ENCODE results near the gene FBXW10B. TPM values are rescaled to one million over a fixed set of nuclear protein-coding genes. Genes with fewer than 3 reads are reported as not detected.
"Not testable (repeated sequence)": the region's sequence is repeated elsewhere in the genome, so short reads cannot be mapped to it uniquely, and the experiment has no call there.

FBXW10B gene
- total RNA-seq, 1 experiment from 2014 or later = 1.7 TPM

- DNase-seq (ENCODE audit: low read depth in 1 of 2, low spot score in 2 of 2) = no peak
- Histone ChIP-seq H3K27me3 (replicated peaks) (no peaks in the 10 kb centered on the region), H3K36me3 (peaks cover 15% of the 10 kb centered on the region), H3K4me3 (peak overlapping the region; percentile 49), H3K4me1 (replicated peaks) (peaks cover 55% of the 10 kb centered on the region), H3K27ac (peak overlapping the region; percentile 51), H3K9me3 (replicated peaks) (no peaks in the 10 kb centered on the region)
Measured at GRCh38 chr17:15650741-15651582, 31.5 kb upstream of the FBXW10B start.

GRCh38 chr17:15649861-15650421 lies 30.4 kb upstream of the FBXW10B start:
- Histone ChIP-seq H3K4me1 (replicated peaks) (peaks cover 49% of the 10 kb centered on the region), H3K36me3 (peaks cover 15% of the 10 kb centered on the region), H3K9me3 (replicated peaks) (no peaks in the 10 kb centered on the region), H3K27me3 (replicated peaks) (no peaks in the 10 kb centered on the region), H3K4me3 (peak overlapping the region; percentile 49), H3K27ac (peak overlapping the region; percentile 45)
- peak; percentile 32 to 48 for DNase-seq (ENCODE audit: low read depth in 1 of 2, low spot score in 2 of 2)

- Histone ChIP-seq H3K4me3 (peak overlapping the region; percentile 7; the same call in 1 of the 2 replicates), H3K9me3 (replicated peaks) (no peaks in the 10 kb centered on the region), H3K27me3 (replicated peaks) (no peaks in the 10 kb centered on the region), H3K4me1 (replicated peaks) (peaks cover 34% of the 10 kb centered on the region), H3K27ac (no peak overlapping the region), H3K36me3 (peaks cover 15% of the 10 kb centered on the region)
- DNase-seq (ENCODE audit: low read depth in 1 of 2, low spot score in 2 of 2) = no peak
Measured at GRCh38 chr17:15648386-15648785, 28.9 kb upstream of the FBXW10B start.

- Histone ChIP-seq H3K27ac (peak overlapping the region; percentile 52), H3K4me1 (replicated peaks) (peaks cover 30% of the 10 kb centered on the region), H3K36me3 (peaks cover 22% of the 10 kb centered on the region)
- not testable (repeated sequence) for H3K9me3 ChIP-seq (replicated peaks); H3K4me3 ChIP-seq; H3K27me3 ChIP-seq (replicated peaks)
- peak in 1 of 2 experiments; percentile 41 for DNase-seq (ENCODE audit: low read depth in 1 of 2, low spot score in 2 of 2)
Measured at GRCh38 chr17:15645942-15646312, 26.4 kb upstream of the FBXW10B start.

GRCh38 chr17:15645099-15645941 lies 25.8 kb upstream of the FBXW10B start:
- not testable (repeated sequence) for H3K9me3 ChIP-seq (replicated peaks); H3K4me3 ChIP-seq; H3K27me3 ChIP-seq (replicated peaks)
- DNase-seq (ENCODE audit: low read depth in 1 of 2, low spot score in 2 of 2) = peak; percentile 57 to 65
- H3K27ac ChIP-seq = peak overlapping the region; percentile 52
- H3K36me3 ChIP-seq = peaks cover 22% of the 10 kb centered on the region
- peaks cover 30% of the 10 kb centered on the region for H3K4me1 ChIP-seq (replicated peaks)

GRCh38 chr17:15642505-15643251 lies 23.2 kb upstream of the FBXW10B start:
- H3K4me1 ChIP-seq (replicated peaks); H3K36me3 ChIP-seq; H3K4me3 ChIP-seq; H3K27me3 ChIP-seq (replicated peaks); DNase-seq (ENCODE audit: low read depth in 1 of 2, low spot score in 2 of 2); H3K9me3 ChIP-seq (replicated peaks): not testable (repeated sequence)
- peak overlapping the region; percentile 90 for H3K27ac ChIP-seq

- DNase-seq (ENCODE audit: low read depth in 1 of 2, low spot score in 2 of 2); H3K36me3 ChIP-seq; H3K9me3 ChIP-seq (replicated peaks); H3K27ac ChIP-seq; H3K4me3 ChIP-seq; H3K27me3 ChIP-seq (replicated peaks); H3K4me1 ChIP-seq (replicated peaks): not testable (repeated sequence)
Measured at GRCh38 chr17:15642014-15642413, 22.5 kb upstream of the FBXW10B start.

- H3K27me3 ChIP-seq (replicated peaks); H3K27ac ChIP-seq; H3K4me3 ChIP-seq; H3K9me3 ChIP-seq (replicated peaks); H3K4me1 ChIP-seq (replicated peaks); DNase-seq (ENCODE audit: low read depth in 1 of 2, low spot score in 2 of 2); H3K36me3 ChIP-seq: not testable (repeated sequence)
Measured at GRCh38 chr17:15630930-15631453, 11.5 kb upstream of the FBXW10B start.

- not testable (repeated sequence) for H3K36me3 ChIP-seq; H3K4me3 ChIP-seq; H3K27me3 ChIP-seq (replicated peaks); H3K9me3 ChIP-seq (replicated peaks); H3K4me1 ChIP-seq (replicated peaks); DNase-seq (ENCODE audit: low read depth in 1 of 2, low spot score in 2 of 2); H3K27ac ChIP-seq
Measured at GRCh38 chr17:15629991-15630390, 10.5 kb upstream of the FBXW10B start.

- not testable (repeated sequence) for H3K27ac ChIP-seq; H3K9me3 ChIP-seq (replicated peaks); H3K36me3 ChIP-seq; DNase-seq (ENCODE audit: low read depth in 1 of 2, low spot score in 2 of 2); H3K4me1 ChIP-seq (replicated peaks); H3K4me3 ChIP-seq; H3K27me3 ChIP-seq (replicated peaks)
Measured at GRCh38 chr17:15623661-15624209, 4.2 kb upstream of the FBXW10B start.

GRCh38 chr17:15623255-15623654 lies 3.8 kb upstream of the FBXW10B start:
- H3K4me1 ChIP-seq (replicated peaks); DNase-seq (ENCODE audit: low read depth in 1 of 2, low spot score in 2 of 2); H3K4me3 ChIP-seq; H3K27ac ChIP-seq; H3K9me3 ChIP-seq (replicated peaks); H3K36me3 ChIP-seq; H3K27me3 ChIP-seq (replicated peaks): not testable (repeated sequence)

GRCh38 chr17:15622124-15622523 lies 2.6 kb upstream of the FBXW10B start:
- H3K36me3 ChIP-seq; H3K27me3 ChIP-seq (replicated peaks); H3K4me3 ChIP-seq; DNase-seq (ENCODE audit: low read depth in 1 of 2, low spot score in 2 of 2); H3K27ac ChIP-seq; H3K4me1 ChIP-seq (replicated peaks); H3K9me3 ChIP-seq (replicated peaks): not testable (repeated sequence)

- not testable (repeated sequence) for DNase-seq (ENCODE audit: low read depth in 1 of 2, low spot score in 2 of 2); H3K27ac ChIP-seq; H3K36me3 ChIP-seq; H3K9me3 ChIP-seq (replicated peaks); H3K4me1 ChIP-seq (replicated peaks); H3K27me3 ChIP-seq (replicated peaks); H3K4me3 ChIP-seq
Measured at GRCh38 chr17:15616828-15617227, 2.7 kb downstream of the FBXW10B start.
